ENCODE results near the gene E2F8. TPM values are rescaled to one million over a fixed set of nuclear protein-coding genes. Genes with fewer than 3 reads are reported as not detected.

E2F8 gene
- total and polyA plus RNA-seq, 2 experiments from 2014 or later = 8.3 to 10.6 TPM

GRCh38 chr11:19239039-19239438 lies 1.7 kb downstream of the E2F8 start:
- no peak for TF ChIP-seq ZNF114 (CRISPR knock-in tag; IDR thresholded peaks at IDR 0.05)
- no peak for TF ChIP-seq ZNF462 (CRISPR knock-in tag; IDR thresholded peaks at IDR 0.05)
- no peak for TF ChIP-seq REST (IDR thresholded peaks at IDR 0.05; ENCODE audit: unreplicated experiment)
- TF ChIP-seq POLR2AphosphoS5 (IDR thresholded peaks at IDR 0.05; ENCODE audit: low read depth) = no peak
- no peak for TF ChIP-seq CTCF (conservative IDR thresholded peaks at IDR 0.05; ENCODE audit: low read depth in 2 of 2)
- TF ChIP-seq EZH2 (IDR thresholded peaks at IDR 0.05; ENCODE audit: low read depth, unreplicated experiment) = no peak
- TF ChIP-seq CREB1 (CRISPR knock-in tag; IDR thresholded peaks at IDR 0.05; ENCODE audit: low read depth) = no peak
- no peak for TF ChIP-seq JUNB (IDR thresholded peaks at IDR 0.05; ENCODE audit: unreplicated experiment)
- TF ChIP-seq ETS1 (IDR thresholded peaks at IDR 0.05) = no peak
- no peak overlapping the region for H3K4me3 ChIP-seq

More at GRCh38 chr11:19239039-19239438, 1.7 kb downstream of the E2F8 start:
- no peak for ATAC-seq
- DNase-seq (ENCODE audit: low spot score) = no peak
- no peak overlapping the region for H2AFZ ChIP-seq
- 0 out of 2 replicates have a peak, but pooled peaks cover 2% of the 10 kb centered on the region for H4K20me1 ChIP-seq (replicated peaks; ENCODE audit: insufficient read depth)
- H3K27me3 ChIP-seq (ENCODE audit: insufficient read depth) = peaks cover 23% of the 10 kb centered on the region
- H3K4me3 Mint-ChIP-seq = peak overlapping the region; percentile 64
- H3K27me3 Mint-ChIP-seq (ENCODE audit: insufficient read depth, low read depth, poor library complexity) = peaks cover 26% of the 10 kb centered on the region
- peaks cover 38% of the 10 kb centered on the region; the same call in 2 of the 3 replicates for H3K36me3 Mint-ChIP-seq (ENCODE audit: low read depth)
- H3K4me1 ChIP-seq (ENCODE audit: insufficient read depth) = no peaks in the 10 kb centered on the region
- H3F3A ChIP-seq (replicated peaks; ENCODE audit: low read depth) = peaks cover 4% of the 10 kb centered on the region; the same call in 1 of the 2 replicates
- H3K9me2 ChIP-seq (ENCODE audit: insufficient read depth) = no peaks in the 10 kb centered on the region
- peaks cover 6% of the 10 kb centered on the region; the same call in 1 of the 2 replicates for H3K36me3 ChIP-seq (ENCODE audit: insufficient read depth)
- peaks cover 5% of the 10 kb centered on the region; the same call in 2 of the 3 replicates for H3K4me1 Mint-ChIP-seq
- no peak overlapping the region for H3K4me2 ChIP-seq
- H3K9me3 Mint-ChIP-seq = no peaks in the 10 kb centered on the region
- no peak overlapping the region for H3K27ac Mint-ChIP-seq
- no peak overlapping the region for H3K27ac ChIP-seq (ENCODE audit: low read depth)
- no peaks in the 10 kb centered on the region for H3K79me2 ChIP-seq (replicated peaks; ENCODE audit: insufficient read depth)
